HepG2 (cell line): ENCODE results near the gene NDFIP2. TPM values are rescaled to one million over a fixed set of nuclear protein-coding genes. Genes with fewer than 3 reads are reported as not detected.

ENCODE experiments used
- ATAC-seq: fragments of 200-7000 bp; cut with Tn5 transposase; 3 replicates; pipeline ENCODE4 v1.9.1; 2020; ENCODE audit warnings: mild to moderate bottlenecking, moderate library complexity
- BruUV-seq: library from RNA; stranded (reverse); fragments of 400-500 nt; replicated peaks from 2 replicates; lab custom pipeline; 2021; lab: Mats Ljungman, UMichigan
- CTCF ChIA-PET: fragments of 300-600 bp; formaldehyde crosslinking; extraction: SDS; loops from one replicate; lab custom pipeline; 2021; ENCODE audit warnings: low total read pairs, inconsistent platforms, low intra/inter-chr PET ratio; lab: Yijun Ruan, JAX
- POLR2A ChIA-PET: fragments of 350-600 bp; sonication (Branson Sonifier 250); formaldehyde crosslinking; loops from one replicate; lab custom pipeline; 2020; ENCODE audit warnings: antibody characterized with exemption, inconsistent platforms; lab: Yijun Ruan, JAX
- DNase-seq: peaks from one replicate; pipeline ENCODE4 v3.0.0-alpha.2; 2015; ENCODE audit warnings: low spot score
- FAIRE-seq: peaks from 3 replicates; lab custom pipeline; 2011; peaks lifted over from hg19 to GRCh38; lab: Jason Lieb, UNC
- H2AFZ ChIP-seq: one replicate; pipeline ENCODE4 v1.6.1; 2011; ENCODE audit warnings: low read length, inconsistent platforms
- H3K27ac ChIP-seq: fragments of 300-600 bp; 3 replicates; pipeline ENCODE4 v1.8.0; 2011; ENCODE audit warnings: mixed run types, mild to moderate bottlenecking, mixed read lengths, low read length, inconsistent platforms; ENCODE audit not compliant: insufficient read depth; ENCODE audit errors: extremely low read length
- H3K27me3 ChIP-seq, 2 experiments: fragments of 200-600 bp in 1 of 2; 2 replicates in 1 of 2; 3 replicates in 1 of 2; pipeline versions ENCODE4 v1.6.0 to v1.8.0; 2011; ENCODE audit warnings: low read length in 2 of 2, mild to moderate bottlenecking in 2 of 2, moderate library complexity in 2 of 2, inconsistent platforms in 1 of 2; ENCODE audit not compliant: insufficient read depth in 2 of 2, control insufficient read depth in 1 of 2
- H3K36me3 ChIP-seq, 2 experiments: fragments of 200-600 bp in 1 of 2; replicated peaks in 1 of 2; 2 replicates in 1 of 2; 3 replicates in 1 of 2; pipeline versions ENCODE4 v1.5.1 to v1.8.0; 2011; ENCODE audit warnings: low read length in 2 of 2, inconsistent platforms in 1 of 2; ENCODE audit not compliant: insufficient read depth in 2 of 2, control insufficient read depth in 1 of 2
- H3K4me1 ChIP-seq: 2 replicates; pipeline ENCODE4 v1.5.1; 2012; ENCODE audit warnings: low read length, inconsistent platforms; ENCODE audit not compliant: insufficient read depth
- H3K4me2 ChIP-seq: 2 replicates; pipeline ENCODE4 v1.6.0; 2011; ENCODE audit warnings: low read depth, low read length, inconsistent platforms
- H3K4me3 ChIP-seq, 3 experiments: fragments of 200-600 bp in 1 of 3; sonication (generic), shearing (Covaris generic) in 1 of 3; replicated peaks in 1 of 3; 2 replicates each; pipeline ENCODE4 v1.5.1; 2011 to 2016; ENCODE audit warnings: low read length in 3 of 3, inconsistent platforms in 2 of 3, low read depth in 2 of 3, mild to moderate bottlenecking in 2 of 3, control low read depth in 1 of 3, mixed read lengths in 1 of 3; ENCODE audit not compliant: insufficient read depth in 1 of 3
- H3K79me2 ChIP-seq: one replicate; pipeline ENCODE4 v1.6.1; 2011; ENCODE audit warnings: low read length, inconsistent platforms; ENCODE audit not compliant: insufficient read depth
- H3K9ac ChIP-seq: 2 replicates; pipeline ENCODE4 v1.6.0; 2011; ENCODE audit warnings: mild to moderate bottlenecking, low read depth, low read length, inconsistent platforms; ENCODE audit not compliant: insufficient read depth
- H3K9me3 ChIP-seq: 2 replicates; pipeline ENCODE4 v1.5.1; 2012; ENCODE audit warnings: mild to moderate bottlenecking, low read length
- H4K20me1 ChIP-seq: 2 replicates; pipeline ENCODE4 v1.6.0; 2011; ENCODE audit warnings: inconsistent platforms, mild to moderate bottlenecking, low read length, moderate library complexity; ENCODE audit not compliant: insufficient read depth
- AKNA ChIP-seq: sonication (generic); formaldehyde crosslinking; IDR thresholded peaks from 2 replicates; pipeline ENCODE4 v1.4.0; 2020; ENCODE audit warnings: missing genetic modification reagents, borderline replicate concordance
- ARNT ChIP-seq: fragments of 450-650 bp; IDR thresholded peaks from 2 replicates; pipeline ENCODE4 v1.6.1; 2017
- CBFB ChIP-seq: sonication (generic); formaldehyde crosslinking; IDR thresholded peaks from 2 replicates; pipeline ENCODE4 v1.4.0; 2020; ENCODE audit warnings: missing genetic modification reagents
- DPF2 ChIP-seq: sonication (generic); formaldehyde crosslinking; IDR thresholded peaks from 2 replicates; pipeline ENCODE4 v1.4.0; 2020; ENCODE audit warnings: mild to moderate bottlenecking, low read depth, missing genetic modification reagents, borderline replicate concordance
- ELK4 ChIP-seq: sonication (generic); formaldehyde crosslinking; IDR thresholded peaks from 2 replicates; pipeline ENCODE4 v1.9.0; 2021; ENCODE audit warnings: missing genetic modification reagents, borderline replicate concordance
- GFI1 ChIP-seq: sonication (generic); formaldehyde crosslinking; IDR thresholded peaks from 2 replicates; pipeline ENCODE4 v1.5.0; 2020; ENCODE audit warnings: missing genetic modification reagents, mild to moderate bottlenecking, borderline replicate concordance
- GTF2F1 ChIP-seq: fragments of 150-350 bp; IDR thresholded peaks from 2 replicates; pipeline ENCODE4 v1.6.1; 2014; ENCODE audit warnings: low read length
- MAFF ChIP-seq: IDR thresholded peaks from 2 replicates; pipeline ENCODE4 v1.6.1; 2011; ENCODE audit warnings: low read depth, low read length, improper control_type of control experiment
- MAFK ChIP-seq, 2 experiments: IDR thresholded peaks in 1 of 2; conservative IDR thresholded peaks in 1 of 2; 2 replicates each; pipeline ENCODE4 v1.6.1; 2011; ENCODE audit warnings: improper control_type of control experiment in 2 of 2, low read length in 2 of 2
- MBNL3 ChIP-seq: fragments of 250-450 bp; sonication (Bioruptor Pico); conservative IDR thresholded peaks from 2 replicates; pipeline ENCODE4 v1.8.0; 2022; ENCODE audit warnings: mild to moderate bottlenecking, inconsistent platforms
- MED1 ChIP-seq: sonication (generic); formaldehyde crosslinking; IDR thresholded peaks from 2 replicates; pipeline ENCODE4 v1.4.0; 2020; ENCODE audit warnings: missing genetic modification reagents
- NFE2L2 ChIP-seq: fragments of 150-350 bp; IDR thresholded peaks from 2 replicates; pipeline ENCODE4 v1.6.1; 2014; ENCODE audit warnings: low read length
- PCBP1 ChIP-seq: fragments of 200-400 bp; formaldehyde crosslinking; IDR thresholded peaks from 2 replicates; pipeline ENCODE4 v1.6.1; 2017; ENCODE audit warnings: mild to moderate bottlenecking, low read depth, low read length, borderline replicate concordance
- ZNF30 ChIP-seq: sonication (generic); formaldehyde crosslinking; IDR thresholded peaks from 2 replicates; pipeline ENCODE4 v1.5.0; 2020; ENCODE audit warnings: mild to moderate bottlenecking, missing genetic modification reagents
- ZNF550 ChIP-seq: sonication (generic); formaldehyde crosslinking; IDR thresholded peaks from 2 replicates; pipeline ENCODE4 v1.4.0; 2020; ENCODE audit warnings: mild to moderate bottlenecking, missing genetic modification reagents, borderline replicate concordance
- WGBS: methylation state at CpG from one replicate; pipeline ENCODE4 v1.1.6; 2017; ENCODE audit warnings: low lambda C conversion rate; 5-methylcytosine and 5-hydroxymethylcytosine counted together
- in situ Hi-C: cut with HindIII; loops from 2 replicates; pipeline ENCODE4 v1.10.0; 2017; ENCODE audit warnings: low pct_unique_long_range_greater_than_20kb; ENCODE audit not compliant: extremely low pct_ligation_motif_present
- intact Hi-C: fragments of 100-400 bp; cut with micrococcal nuclease; formaldehyde crosslinking; loops from one replicate; pipeline ENCODE4 v1.10.0; 2022; ENCODE audit not compliant: unreplicated experiment
- polyA plus RNA-seq, 8 experiments: library from polyadenylated mRNA; depleted of rRNA in 3 of 8; stranded (reverse) in 7 of 8; unstranded in 1 of 8; fragments of >200 nt; fragmentation: Illumina TruSeq in 4 of 8; extraction: Trizol in 4 of 8; gene quantifications; 2 replicates each; pipeline versions ENCODE4 v1.2.1 to v1.2.3, GENCODE V29; 2011 to 2016; ENCODE audit warnings: low read depth in 4 of 8, missing spikeins in 1 of 8, mixed read lengths in 1 of 8; ENCODE audit not compliant: insufficient read depth in 1 of 8
- total RNA-seq, 5 experiments: library from RNA; depleted of rRNA; stranded (reverse); fragments of >200 nt; fragmentation: Illumina TruSeq; extraction: Trizol; gene quantifications; 2 replicates each; pipeline ENCODE4 v1.2.3, GENCODE V29; 2016; ENCODE audit warnings: low read depth in 1 of 5

Gene NDFIP2
- total and polyA plus RNA-seq, 2 of the 13 experiments (the other 11 are each of a cell fraction or from before 2014, with no cell fraction given) = 23.2 to 32.0 TPM

- ATAC-seq = no peak; the same call in 1 of the 3 replicates
- FAIRE-seq = no peak
- Histone ChIP-seq H4K20me1 (no peaks in the 10 kb centered on the region), H3K79me2 (no peaks in the 10 kb centered on the region), H3K27ac (no peak overlapping the region), H3K36me3 (no peaks in the 10 kb centered on the region), H3K27me3 (no peaks in the 10 kb centered on the region), H3K4me1 (no peaks in the 10 kb centered on the region), H3K9me3 (peaks cover 5% of the 10 kb centered on the region; the same call in 1 of the 2 replicates), H2AFZ (no peak overlapping the region)
- CTCF ChIA-PET = no interaction called here
- in situ Hi-C loops (no loop called here), intact Hi-C loops (no loop called here)
- DNase-seq = no peak
- TF ChIP-seq ARNT = no peak
- TF ChIP-seq MED1 (CRISPR knock-in tag) = no peak
- TF ChIP-seq MAFK (conservative IDR thresholded peaks at IDR 0.05 in 1 of 2, IDR thresholded peaks at IDR 0.05 in 1 of 2; ENCODE audit: low read length in 2 of 2) = peak; percentile 76 to 78
- no peak for TF ChIP-seq MBNL3 (CRISPR knock-in tag)
- no peak for TF ChIP-seq AKNA (CRISPR knock-in tag)
- TF ChIP-seq DPF2 = no peak
- TF ChIP-seq PCBP1 = no peak
- TF ChIP-seq MAFF = peak; percentile 56; the same call in 1 of the 2 replicates
- no peak for TF ChIP-seq GTF2F1
- no peak for TF ChIP-seq CBFB (CRISPR knock-in tag)
- TF ChIP-seq NFE2L2 = peak; percentile 62; the same call in 1 of the 2 replicates
- no peak for TF ChIP-seq ELK4 (CRISPR knock-in tag)
- no peak for TF ChIP-seq GFI1 (CRISPR knock-in tag)
- TF ChIP-seq ZNF550 (CRISPR knock-in tag) = no peak
- TF ChIP-seq ZNF30 (CRISPR knock-in tag) = no peak
- TF ChIP-seq, all 625 proteins: peak for 3
- BruUV-seq = no TSS peak
- Histone ChIP-seq H3K4me2 (no peak overlapping the region), H3K9ac (no peak overlapping the region), H3K4me3 (no peak overlapping the region)
- POLR2A ChIA-PET = no interaction called here
- 85% methylated on average over 2 of the region's 2 CpGs for WGBS
These were observed 80.0 kb downstream of the NDFIP2 start for GRCh38 chr13:79560954-79561353.
